Hepatocyte (in vitro differentiated cells): ENCODE measurements around the gene BSDC1.

Experiments
- EZH2phosphoT487 ChIP-seq: fragments of 200-600 bp; sonication (generic); IDR thresholded peaks from one replicate; pipeline ENCODE4 v1.6.1; 2018; ENCODE audit warnings: antibody characterized with exemption, mild to moderate bottlenecking, low read depth, moderate library complexity; ENCODE audit not compliant: unreplicated experiment, severe bottlenecking
- TF ChIP-seq, protein P1 (sequence below): fragments of 200-600 bp; sonication (generic); IDR thresholded peaks from 2 replicates; pipeline ENCODE4 v1.5.1; 2016; ENCODE audit warnings: antibody characterized with exemption, mild to moderate bottlenecking; ENCODE audit not compliant: poor library complexity

DNA sequence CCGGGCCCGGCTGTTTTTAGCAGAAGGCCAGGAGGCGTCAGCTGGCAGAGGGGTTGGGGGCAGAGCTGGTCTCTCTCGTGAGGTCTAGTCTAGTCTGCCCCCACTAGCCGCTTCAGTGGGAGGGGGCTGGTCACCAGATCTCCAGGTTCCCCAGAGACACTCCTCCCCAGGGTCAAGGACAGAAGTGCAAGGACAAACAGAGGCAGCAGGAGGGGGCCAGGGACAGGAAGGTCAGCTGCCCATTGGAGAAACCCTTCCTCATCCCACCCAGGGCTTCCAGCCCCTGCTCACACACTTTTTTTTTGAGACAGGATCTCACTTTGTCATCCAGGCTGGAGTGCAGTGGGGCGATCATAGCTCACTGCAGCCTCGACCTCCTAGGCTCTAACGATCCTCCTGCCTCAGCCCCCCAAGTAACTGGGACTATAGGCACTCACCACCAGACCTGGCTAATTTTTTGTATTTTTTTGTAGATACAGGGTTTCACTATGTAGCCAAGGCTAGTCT, 41.9 kb downstream of the BSDC1 start:
- TF ChIP-seq, protein P1, sequence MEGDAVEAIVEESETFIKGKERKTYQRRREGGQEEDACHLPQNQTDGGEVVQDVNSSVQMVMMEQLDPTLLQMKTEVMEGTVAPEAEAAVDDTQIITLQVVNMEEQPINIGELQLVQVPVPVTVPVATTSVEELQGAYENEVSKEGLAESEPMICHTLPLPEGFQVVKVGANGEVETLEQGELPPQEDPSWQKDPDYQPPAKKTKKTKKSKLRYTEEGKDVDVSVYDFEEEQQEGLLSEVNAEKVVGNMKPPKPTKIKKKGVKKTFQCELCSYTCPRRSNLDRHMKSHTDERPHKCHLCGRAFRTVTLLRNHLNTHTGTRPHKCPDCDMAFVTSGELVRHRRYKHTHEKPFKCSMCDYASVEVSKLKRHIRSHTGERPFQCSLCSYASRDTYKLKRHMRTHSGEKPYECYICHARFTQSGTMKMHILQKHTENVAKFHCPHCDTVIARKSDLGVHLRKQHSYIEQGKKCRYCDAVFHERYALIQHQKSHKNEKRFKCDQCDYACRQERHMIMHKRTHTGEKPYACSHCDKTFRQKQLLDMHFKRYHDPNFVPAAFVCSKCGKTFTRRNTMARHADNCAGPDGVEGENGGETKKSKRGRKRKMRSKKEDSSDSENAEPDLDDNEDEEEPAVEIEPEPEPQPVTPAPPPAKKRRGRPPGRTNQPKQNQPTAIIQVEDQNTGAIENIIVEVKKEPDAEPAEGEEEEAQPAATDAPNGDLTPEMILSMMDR: no peak
- no peak for TF ChIP-seq EZH2phosphoT487
